Right lobe of liver (tissue), 6 donors: ENCODE measurements around the gene NLRC5. TPM values are rescaled to one million over a fixed set of nuclear protein-coding genes. Genes with fewer than 3 reads are reported as not detected.
"Not testable (repeated sequence)": the region's sequence is repeated elsewhere in the genome, so short reads cannot be mapped to it uniquely, and the experiment has no call there.

ENCODE experiments used
- ATAC-seq, 4 donors: fragments of 200-7000 bp; cut with Tn5 transposase; one replicate each; pipeline ENCODE4 v1.9.1; 2020; ENCODE audit warnings: mild to moderate bottlenecking in 4 of 4, moderate library complexity in 4 of 4
- DNase-seq, 3 donors: peaks; one replicate each; pipeline ENCODE4 v3.0.0-alpha.2; 2020
- H3K27ac ChIP-seq, 3 donors: fragments of 200-600 bp; one replicate each; pipeline ENCODE4 v1.8.0; 2022
- H3K27me3 ChIP-seq, 2 donors: fragments of 200-600 bp; one replicate each; pipeline ENCODE4 v1.8.0; 2022
- H3K36me3 ChIP-seq, 4 donors: fragments of 200-600 bp; sonication (generic) in 1 of 4; one replicate each; pipeline versions ENCODE4 v1.5.1 to v1.8.0; 2017 to 2022; ENCODE audit warnings: control low read depth in 1 of 4
- H3K4me1 ChIP-seq, 4 donors: fragments of 200-600 bp; sonication (generic) in 1 of 4; one replicate each; pipeline versions ENCODE4 v1.5.1 to v1.8.0; 2017 to 2022; ENCODE audit warnings: control low read depth in 1 of 4
- H3K4me3 ChIP-seq, 3 donors: fragments of 200-600 bp; one replicate each; pipeline ENCODE4 v1.8.0; 2022
- H3K9me3 ChIP-seq, 4 donors: fragments of 200-600 bp; sonication (generic) in 1 of 4; one replicate each; pipeline versions ENCODE4 v1.5.1 to v1.8.0; 2017 to 2022; ENCODE audit warnings: control low read depth in 1 of 4
- POLR2A ChIP-seq: fragments of 450-650 bp; IDR thresholded peaks from one replicate; pipeline ENCODE4 v1.6.1; 2017; ENCODE audit warnings: antibody characterized with exemption, mild to moderate bottlenecking
- WGBS: methylation state at CpG from one replicate; pipeline ENCODE4 v1.1.6; 2018; ENCODE audit warnings: low coverage, low lambda C conversion rate; ENCODE audit not compliant: insufficient coverage; ENCODE audit errors: missing lambda C conversion rate; 5-methylcytosine and 5-hydroxymethylcytosine counted together
- intact Hi-C, 2 donors: fragments of 100-400 bp; cut with DNase I; formaldehyde crosslinking; loops; one replicate each; pipeline versions ENCODE4 v1.11.2 to v1.14.1; 2022
- total RNA-seq, 6 experiments: library from RNA; depleted of rRNA in 2 of 6; stranded (reverse); fragments of >200 nt in 2 of 6; fragmentation: NEBNext Ultra II Directional in 3 of 6; extraction: Animal tissue kit (Norgen Biotek cat#: 25700) in 3 of 6; gene quantifications; one replicate each; pipeline versions ENCODE4 v1.1.0 to v1.2.4, GENCODE V29; 2016 to 2023
- TF ChIP-seq, protein P1 (sequence below), 4 donors: fragments of 200-600 bp in 3 of 4; fragments of 450-650 bp in 1 of 4; IDR thresholded peaks; one replicate each; pipeline versions ENCODE4 v1.5.1 to v1.8.0; 2016 to 2022; ENCODE audit warnings: antibody characterized with exemption in 4 of 4, mild to moderate bottlenecking in 2 of 4
- donor health status: DM: no; HTN: yes; CAD: no.
- donor health status: DM: no; HTN: no; CAD: no.
- donor health status: DM: no; HTN: no; CAD: no.
- donor health status: DM: no; HTN: yes; CAD: no.
- donor health status: DM: no; HTN: yes; CAD: no.

The NLRC5 gene
- total RNA-seq, 6 experiments from 2014 or later, result 4.6 to 25.2 (median 13.3) TPM

GRCh38 chr16:56986361-56986760 lies 3.0 kb upstream of the NLRC5 start:
- Histone ChIP-seq H3K36me3 (no peaks in the 10 kb centered on the region), H3K27me3 (no peaks in the 10 kb centered on the region), H3K4me1 (peaks cover 0 to 19% (median 0%) of the 10 kb centered on the region in 4 donors), H3K27ac (no peak overlapping the region), H3K9me3 (no peaks in the 10 kb centered on the region), H3K4me3 (no peak overlapping the region)
- ATAC-seq (no peak), DNase-seq (no peak)
- intact Hi-C loops, result no loop called here
- no CpG with 5 or more reads among the region's 1 CpG for WGBS
- TF ChIP-seq POLR2A, result no peak
- TF ChIP-seq, protein P1, sequence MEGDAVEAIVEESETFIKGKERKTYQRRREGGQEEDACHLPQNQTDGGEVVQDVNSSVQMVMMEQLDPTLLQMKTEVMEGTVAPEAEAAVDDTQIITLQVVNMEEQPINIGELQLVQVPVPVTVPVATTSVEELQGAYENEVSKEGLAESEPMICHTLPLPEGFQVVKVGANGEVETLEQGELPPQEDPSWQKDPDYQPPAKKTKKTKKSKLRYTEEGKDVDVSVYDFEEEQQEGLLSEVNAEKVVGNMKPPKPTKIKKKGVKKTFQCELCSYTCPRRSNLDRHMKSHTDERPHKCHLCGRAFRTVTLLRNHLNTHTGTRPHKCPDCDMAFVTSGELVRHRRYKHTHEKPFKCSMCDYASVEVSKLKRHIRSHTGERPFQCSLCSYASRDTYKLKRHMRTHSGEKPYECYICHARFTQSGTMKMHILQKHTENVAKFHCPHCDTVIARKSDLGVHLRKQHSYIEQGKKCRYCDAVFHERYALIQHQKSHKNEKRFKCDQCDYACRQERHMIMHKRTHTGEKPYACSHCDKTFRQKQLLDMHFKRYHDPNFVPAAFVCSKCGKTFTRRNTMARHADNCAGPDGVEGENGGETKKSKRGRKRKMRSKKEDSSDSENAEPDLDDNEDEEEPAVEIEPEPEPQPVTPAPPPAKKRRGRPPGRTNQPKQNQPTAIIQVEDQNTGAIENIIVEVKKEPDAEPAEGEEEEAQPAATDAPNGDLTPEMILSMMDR (IDR thresholded peaks at IDR 0.05), result no peak

GRCh38 chr16:56986908-56987307 lies 2.4 kb upstream of the NLRC5 start:
- ATAC-seq, intact Hi-C loops, H3K27ac ChIP-seq: not testable (repeated sequence)

DNA sequence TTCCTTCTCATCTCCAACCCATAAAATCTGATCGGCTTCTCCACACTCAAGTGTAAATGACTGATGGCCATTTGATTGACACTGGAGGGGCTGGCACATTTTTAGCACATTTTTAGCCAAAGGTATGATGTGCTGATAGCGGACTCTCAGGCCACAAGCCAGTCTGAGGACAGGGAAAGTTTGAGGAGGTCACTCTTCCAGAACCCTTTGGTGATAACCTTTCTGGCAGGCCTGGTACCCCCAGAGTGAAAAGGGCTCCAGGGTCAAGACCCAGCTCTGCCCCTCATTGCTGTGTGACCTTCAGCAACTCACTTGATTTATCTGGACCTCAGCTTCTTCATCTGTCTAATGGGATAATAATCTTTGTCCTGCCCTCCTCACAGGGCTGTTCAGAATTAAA lies 1.7 kb upstream of the NLRC5 start:
- H3K4me3 ChIP-seq, result no peak overlapping the region
- H3K27me3 ChIP-seq, result no peaks in the 10 kb centered on the region
- H3K9me3 ChIP-seq, result no peaks in the 10 kb centered on the region
- intact Hi-C loops, result no loop called here
- H3K4me1 ChIP-seq, result peaks cover 0 to 19% (median 0%) of the 10 kb centered on the region in 4 donors
- 100% methylated on average over 1 of the region's 2 CpGs for WGBS
- no peaks in the 10 kb centered on the region for H3K36me3 ChIP-seq
- ATAC-seq (no peak), DNase-seq (no peak)
- no peak overlapping the region for H3K27ac ChIP-seq
- TF ChIP-seq, protein P1 (IDR thresholded peaks at IDR 0.05), result no peak
- TF ChIP-seq POLR2A, result no peak

More at GRCh38 chr16:56986908-56987307, 2.4 kb upstream of the NLRC5 start:
- not testable (repeated sequence) for H3K36me3 ChIP-seq, H3K9me3 ChIP-seq, H3K4me3 ChIP-seq, H3K27me3 ChIP-seq
- 92% methylated on average over 3 of the region's 4 CpGs for WGBS
- H3K4me1 ChIP-seq, result peaks cover 0 to 19% (median 0%) of the 10 kb centered on the region in 4 donors
- DNase-seq, result peak in 1 of 3 donors; percentile 18

GRCh38 chr16:56988161-56988947 lies 1.0 kb upstream of the NLRC5 start:
- H3K9me3 ChIP-seq, result no peaks in the 10 kb centered on the region
- ATAC-seq (peak in 3 of 4 donors; percentile 1 to 4 (median 1)), DNase-seq (peak in 2 of 3 donors; percentile 46 to 53)
- H3K4me1 ChIP-seq, result peaks cover 0 to 19% (median 0%) of the 10 kb centered on the region in 4 donors
- peak overlapping the region; percentile 78 to 86 (median 83) for H3K27ac ChIP-seq
- WGBS, result 72% methylated on average over 4 of the region's 6 CpGs
- intact Hi-C loops, result no loop called here
- H3K36me3 ChIP-seq, result no peaks in the 10 kb centered on the region
- H3K4me3 ChIP-seq, result peak overlapping the region; percentile 63 to 76 (median 73)
- TF ChIP-seq, protein P1 (IDR thresholded peaks at IDR 0.05), result no peak
- no peak for TF ChIP-seq POLR2A
- H3K27me3 ChIP-seq, result no peaks in the 10 kb centered on the region

DNA sequence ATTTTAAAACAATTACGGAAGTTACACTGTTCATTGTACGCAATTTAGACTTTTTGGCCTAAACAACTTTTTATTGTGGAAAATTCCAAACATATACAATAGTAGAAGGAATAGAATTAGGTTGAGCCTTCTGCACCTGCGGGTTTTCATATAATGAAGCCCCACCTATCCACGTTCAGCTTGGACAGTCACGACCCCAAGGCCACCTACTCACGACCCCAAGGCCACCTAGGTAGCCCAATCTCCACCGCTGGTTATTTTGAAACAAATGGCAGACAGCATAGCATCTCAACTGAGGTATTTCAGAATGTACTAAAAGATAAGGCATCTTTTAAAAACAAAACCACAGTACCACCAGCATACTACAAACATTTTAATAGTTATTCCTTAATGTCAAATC lies 631 bp downstream of the NLRC5 start:
- ATAC-seq, result no peak
- Histone ChIP-seq H3K27me3 (no peaks in the 10 kb centered on the region), H3K4me3 (peak overlapping the region; percentile 63 to 76 (median 73)), H3K4me1 (peaks cover 0 to 19% (median 0%) of the 10 kb centered on the region in 4 donors), H3K9me3 (no peaks in the 10 kb centered on the region), H3K36me3 (no peaks in the 10 kb centered on the region), H3K27ac (peak overlapping the region; percentile 78 to 86 (median 83))
- DNase-seq, result peak in 1 of 3 donors; percentile 24
- WGBS, result 3% methylated on average over 7 of the region's 7 CpGs
- intact Hi-C loops, result no loop called here
- no peak for TF ChIP-seq POLR2A
- TF ChIP-seq, protein P1 (IDR thresholded peaks at IDR 0.05), result no peak
